Measurements from ENCODE around the gene ANKRD2. TPM values are rescaled to one million over a fixed set of nuclear protein-coding genes. Genes with fewer than 3 reads are reported as not detected.

Gene ANKRD2
- polyA plus RNA-seq, 1 experiment, result 0.05 TPM

DNA sequence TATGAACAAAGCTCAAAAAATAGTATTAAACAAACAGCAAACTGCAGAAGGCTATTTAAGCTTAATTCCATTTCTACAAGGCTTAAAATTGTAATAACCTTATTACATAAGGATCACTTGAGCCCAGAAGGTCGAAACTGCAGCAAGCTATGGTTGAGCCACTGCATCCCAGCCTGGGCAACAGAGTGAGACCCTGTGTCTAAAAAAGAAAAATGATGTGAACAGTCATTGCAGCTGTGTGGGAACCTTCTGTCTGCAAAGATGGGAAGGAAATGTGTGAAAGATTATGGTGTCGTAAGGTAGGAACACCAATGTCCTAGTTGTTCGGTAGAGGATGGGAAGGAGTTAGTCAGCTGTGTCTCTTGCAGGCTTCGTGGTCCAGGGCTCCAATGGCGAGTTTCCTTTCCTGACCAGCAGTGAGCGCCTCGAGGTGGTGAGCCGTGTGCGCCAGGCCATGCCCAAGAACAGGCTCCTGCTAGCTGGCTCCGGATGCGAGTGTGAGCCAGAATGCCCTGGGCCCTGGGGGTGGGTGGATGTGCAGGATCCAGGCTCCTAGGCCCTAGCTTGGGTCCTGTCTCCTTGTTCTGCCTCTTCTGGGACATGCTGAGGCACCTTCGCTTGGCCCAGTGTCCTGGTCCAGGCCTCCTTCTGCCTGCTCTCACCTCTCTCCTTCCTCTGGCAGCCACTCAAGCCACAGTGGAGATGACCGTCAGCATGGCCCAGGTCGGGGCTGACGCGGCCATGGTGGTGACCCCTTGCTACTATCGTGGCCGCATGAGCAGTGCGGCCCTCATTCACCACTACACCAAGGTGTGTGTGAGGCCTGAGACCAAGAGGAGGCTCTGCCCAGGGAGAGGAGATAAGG lies 26.1 kb downstream of the ANKRD2 start:
- H3K27me3 ChIP-seq (ENCODE audit: control insufficient read depth, insufficient read depth, low read length), result no peaks in the 10 kb centered on the region
- TF ChIP-seq, protein P1, sequence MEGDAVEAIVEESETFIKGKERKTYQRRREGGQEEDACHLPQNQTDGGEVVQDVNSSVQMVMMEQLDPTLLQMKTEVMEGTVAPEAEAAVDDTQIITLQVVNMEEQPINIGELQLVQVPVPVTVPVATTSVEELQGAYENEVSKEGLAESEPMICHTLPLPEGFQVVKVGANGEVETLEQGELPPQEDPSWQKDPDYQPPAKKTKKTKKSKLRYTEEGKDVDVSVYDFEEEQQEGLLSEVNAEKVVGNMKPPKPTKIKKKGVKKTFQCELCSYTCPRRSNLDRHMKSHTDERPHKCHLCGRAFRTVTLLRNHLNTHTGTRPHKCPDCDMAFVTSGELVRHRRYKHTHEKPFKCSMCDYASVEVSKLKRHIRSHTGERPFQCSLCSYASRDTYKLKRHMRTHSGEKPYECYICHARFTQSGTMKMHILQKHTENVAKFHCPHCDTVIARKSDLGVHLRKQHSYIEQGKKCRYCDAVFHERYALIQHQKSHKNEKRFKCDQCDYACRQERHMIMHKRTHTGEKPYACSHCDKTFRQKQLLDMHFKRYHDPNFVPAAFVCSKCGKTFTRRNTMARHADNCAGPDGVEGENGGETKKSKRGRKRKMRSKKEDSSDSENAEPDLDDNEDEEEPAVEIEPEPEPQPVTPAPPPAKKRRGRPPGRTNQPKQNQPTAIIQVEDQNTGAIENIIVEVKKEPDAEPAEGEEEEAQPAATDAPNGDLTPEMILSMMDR (IDR thresholded peaks at IDR 0.05; ENCODE audit: low read depth, low read length), result no peak
- ChIA-PET CTCF (interaction anchor here (1.0 to 1.6 kb wide), 2 partner anchors 13 to 26 kb away, joined by 4 to 5 read pairs; partner anchors contain the start of gene ANKRD2), POLR2A (no interaction called here)
- no peak for DNase-seq (ENCODE audit: low read depth, low spot score)
- H3K27ac ChIP-seq (ENCODE audit: low read depth, low read length), result no peak overlapping the region
- H3K9me3 ChIP-seq (ENCODE audit: control insufficient read depth, insufficient read depth, low read length), result no peaks in the 10 kb centered on the region; the same call in 1 of the 2 replicates
- H3K4me3 ChIP-seq (ENCODE audit: low read depth, low read length), result no peak overlapping the region

DNA sequence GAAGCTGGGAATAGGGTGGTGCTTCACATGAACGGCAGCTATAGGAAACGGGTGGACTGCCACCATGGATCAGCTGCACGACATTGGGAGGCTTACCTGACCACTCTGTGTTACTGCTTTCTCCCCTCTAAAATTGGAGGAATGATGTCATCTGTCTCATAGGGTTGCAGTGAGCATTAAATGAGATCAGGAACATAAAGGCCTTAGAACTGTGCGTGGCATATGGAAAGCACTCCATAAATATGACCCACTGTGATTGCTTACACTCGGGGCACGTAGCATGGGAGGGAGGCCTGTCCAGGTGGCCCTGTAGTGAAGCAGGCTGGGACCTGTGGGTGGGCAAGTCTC lies 26.7 kb downstream of the ANKRD2 start:
- H3K27me3 ChIP-seq (ENCODE audit: control insufficient read depth, insufficient read depth, low read length), result no peaks in the 10 kb centered on the region
- no peak for DNase-seq (ENCODE audit: low read depth, low spot score)

DNA sequence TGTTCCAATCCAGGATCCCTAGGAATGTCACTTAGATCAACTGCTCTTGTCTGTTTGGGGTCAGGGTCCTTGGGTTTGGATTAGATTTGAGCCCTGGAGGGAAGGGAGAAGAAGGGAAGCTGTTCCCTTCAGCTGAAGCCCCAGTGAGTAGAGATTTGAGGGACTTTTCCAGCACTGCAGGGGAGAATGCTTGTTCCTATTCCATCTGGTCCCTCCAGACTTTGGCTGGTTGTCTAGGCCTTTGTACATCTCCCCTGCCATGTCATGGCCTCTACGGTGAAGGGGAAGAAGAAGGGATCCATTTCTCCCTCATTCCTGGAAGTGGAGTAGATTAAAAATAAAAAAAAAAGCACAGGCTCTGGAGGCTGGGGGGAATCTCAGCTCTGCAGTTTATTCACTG lies 28.0 kb downstream of the ANKRD2 start:
- TF ChIP-seq, protein P1 (IDR thresholded peaks at IDR 0.05; ENCODE audit: low read depth, low read length), result no peak
- Histone ChIP-seq H3K9me3 (ENCODE audit: control insufficient read depth, insufficient read depth, low read length) (no peaks in the 10 kb centered on the region; the same call in 1 of the 2 replicates), H3K4me3 (ENCODE audit: low read depth, low read length) (no peak overlapping the region), H3K27me3 (ENCODE audit: control insufficient read depth, insufficient read depth, low read length) (no peaks in the 10 kb centered on the region), H3K27ac (ENCODE audit: low read depth, low read length) (no peak overlapping the region)
- no peak for DNase-seq (ENCODE audit: low read depth, low spot score)
- POLR2A ChIA-PET, result no interaction called here
- CTCF ChIA-PET, result no interaction called here

More for the DNA sequence above, 26.7 kb downstream of the ANKRD2 start:
- CTCF ChIA-PET, result interaction anchor here (0.5 to 1.6 kb wide), 2 partner anchors 13 to 196 kb away, joined by 3 to 5 read pairs; no protein-coding TSS in a partner anchor
- Histone ChIP-seq H3K27ac (ENCODE audit: low read depth, low read length) (no peak overlapping the region), H3K4me3 (ENCODE audit: low read depth, low read length) (no peak overlapping the region), H3K9me3 (ENCODE audit: control insufficient read depth, insufficient read depth, low read length) (no peaks in the 10 kb centered on the region; the same call in 1 of the 2 replicates)
- POLR2A ChIA-PET, result no interaction called here
- TF ChIP-seq, protein P1 (IDR thresholded peaks at IDR 0.05; ENCODE audit: low read depth, low read length), result no peak

DNA sequence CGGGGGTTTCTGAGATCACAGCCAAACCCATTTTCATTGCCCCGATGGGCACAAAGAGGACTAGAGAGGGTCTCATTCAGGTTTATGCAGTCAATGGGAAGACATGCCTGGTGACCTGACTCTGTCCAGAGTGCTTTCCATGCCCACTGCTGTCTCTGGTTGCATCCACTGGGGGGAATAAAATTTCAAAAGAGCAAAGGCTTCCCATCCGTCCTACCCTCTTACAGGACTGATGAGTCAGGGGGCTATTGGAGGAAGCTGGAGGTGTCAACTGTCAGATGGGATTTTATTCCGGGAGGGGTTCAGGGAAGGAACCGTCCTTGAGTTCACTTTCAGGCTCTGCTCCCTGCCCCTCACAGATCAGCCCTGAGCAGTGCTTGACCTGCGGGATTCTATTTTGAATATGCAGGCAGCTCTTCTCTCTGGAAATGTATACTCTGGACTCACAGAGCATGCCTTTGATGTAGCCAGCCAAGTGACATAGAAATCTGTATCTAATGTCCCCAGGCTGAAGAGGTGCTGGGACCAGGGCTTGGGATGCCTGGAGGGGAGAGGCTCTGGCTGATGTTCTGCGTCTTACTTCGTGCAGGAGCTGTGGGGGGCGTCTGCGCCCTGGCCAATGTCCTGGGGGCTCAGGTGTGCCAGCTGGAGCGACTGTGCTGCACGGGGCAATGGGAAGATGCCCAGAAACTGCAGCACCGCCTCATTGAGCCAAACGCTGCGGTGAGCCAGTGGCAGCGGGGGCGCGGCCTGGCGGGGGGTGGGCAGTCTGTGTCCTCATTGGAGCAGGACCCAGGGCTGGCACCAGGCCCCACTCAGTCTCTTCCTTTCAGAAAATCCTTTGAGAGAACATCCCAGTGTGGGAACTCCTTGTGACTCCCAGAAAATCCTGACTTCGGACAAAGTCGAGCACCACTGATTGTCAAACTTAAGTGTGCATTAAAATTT lies 29.0 kb downstream of the ANKRD2 start:
- H3K27me3 ChIP-seq (ENCODE audit: control insufficient read depth, insufficient read depth, low read length), result no peaks in the 10 kb centered on the region
- no peak overlapping the region for H3K27ac ChIP-seq (ENCODE audit: low read depth, low read length)
- TF ChIP-seq, protein P1 (IDR thresholded peaks at IDR 0.05; ENCODE audit: low read depth, low read length), result no peak
- H3K9me3 ChIP-seq (ENCODE audit: control insufficient read depth, insufficient read depth, low read length), result no peaks in the 10 kb centered on the region; the same call in 1 of the 2 replicates
- H3K4me3 ChIP-seq (ENCODE audit: low read depth, low read length), result no peak overlapping the region
- POLR2A ChIA-PET, result no interaction called here
- DNase-seq (ENCODE audit: low read depth, low spot score), result no peak
- CTCF ChIA-PET, result no interaction called here

Measured in AG04450 (cell line).